ENCODE measurements around the gene LRRC34. TPM values are rescaled to one million over a fixed set of nuclear protein-coding genes. Genes with fewer than 3 reads are reported as not detected.

Gene LRRC34
- 0.17 to 0.43 TPM (median 0.36 TPM) in 3 replicates for polyA plus RNA-seq
- not detected for polyA plus RNA-seq (2011; ENCODE audit: low read depth)
- polyA plus RNA-seq (2011; cell fraction: cytosol; rRNA removed), result 0.19 and 0.27 TPM in 2 replicates
- polyA plus RNA-seq (2011; cell fraction: nucleus; rRNA removed), result 0.28 and 0.43 TPM in 2 replicates
- polyA plus RNA-seq (2012; ENCODE audit: low replicate concordance), result 0.16 and 0.49 TPM in 2 replicates
- polyA minus RNA-seq, result 0.03 TPM in 1 of 3 replicates, not detected in the others
- not detected for polyA minus RNA-seq (2011; cell fraction: cytosol; rRNA and poly(A)+ RNA removed)
- polyA minus RNA-seq (2011; cell fraction: nucleus; rRNA and poly(A)+ RNA removed), result 1.3 TPM in 1 of 2 replicates, not detected in the other

GRCh38 chr3:169812332-169813235 lies at the start of gene LRRC34, which contains the start of gene LRRIQ4:
LRRC34 (minus strand) TSS chr3:169812904; CDS start chr3:169812548, 356 bp downstream.
LRRIQ4 (plus strand) TSS chr3:169812870; CDS start chr3:169821922, 9,052 bp downstream.
- peaks cover 7% of the 10 kb centered on the region for H3K4me1 ChIP-seq (ENCODE audit: control insufficient read depth, extremely low read depth, insufficient read depth, low read length)
- DNase-seq (ENCODE audit: low read depth, low spot score), result peak; percentile 15
- H2AFZ ChIP-seq (ENCODE audit: control insufficient read depth, low read length), result peak within 1 kb of the TSS; percentile 91
- H4K20me1 ChIP-seq (ENCODE audit: control insufficient read depth, extremely low read depth, insufficient read depth, low read length), result no peaks in the 10 kb centered on the region
- H3K9ac ChIP-seq (ENCODE audit: control insufficient read depth, extremely low read depth, insufficient read depth, low read length), result peak within 1 kb of the TSS; percentile 61
- H3K27me3 ChIP-seq (ENCODE audit: control insufficient read depth, extremely low read depth, insufficient read depth, low read length), result no peaks in the 10 kb centered on the region
- dilution Hi-C loops (cut with MboI; ENCODE audit: extremely low pct_ligation_motif_present, low sequenced_read_pairs), result no loop called here
- H3K4me2 ChIP-seq (ENCODE audit: control insufficient read depth, extremely low read depth, insufficient read depth, low read depth, low read length), result peak within 1 kb of the TSS; percentile 72
- no peak within 1 kb of the TSS for H3K27ac ChIP-seq (ENCODE audit: control insufficient read depth, insufficient read depth, low read length)
- H3K4me3 ChIP-seq (ENCODE audit: control insufficient read depth in 2 of 3, extremely low read depth in 1 of 3, insufficient read depth in 2 of 3, low read depth in 1 of 3, low read length in 3 of 3), result peak within 1 kb of the TSS; percentile 31 to 64 (median 42)
- TF ChIP-seq EZH2 (IDR thresholded peaks at IDR 0.05; ENCODE audit: low read length) (no peak), CTCF (optimal IDR thresholded peaks at IDR 0.05 in 1 of 3, IDR thresholded peaks at IDR 0.05 in 1 of 3, conservative IDR thresholded peaks at IDR 0.05 in 1 of 3; ENCODE audit: extremely low read depth in 1 of 3, insufficient read depth in 2 of 3, low read length in 3 of 3) (no peak)
- no peaks in the 10 kb centered on the region for H3K9me1 ChIP-seq (ENCODE audit: control insufficient read depth, extremely low read depth, insufficient read depth, low read length)
- FAIRE-seq, result peak; percentile 44
- no peaks in the 10 kb centered on the region for H3K36me3 ChIP-seq (ENCODE audit: control insufficient read depth in 2 of 2, extremely low read depth in 1 of 2, insufficient read depth in 2 of 2, low read length in 2 of 2)
- H3K9me3 ChIP-seq (ENCODE audit: control insufficient read depth, low read depth, low read length), result peaks cover 3% of the 10 kb centered on the region
- no peaks in the 10 kb centered on the region for H3K79me2 ChIP-seq (ENCODE audit: control insufficient read depth, insufficient read depth, low read length)

- Histone ChIP-seq H3K79me2 (ENCODE audit: control insufficient read depth, insufficient read depth, low read length) (no peaks in the 10 kb centered on the region), H3K27me3 (ENCODE audit: control insufficient read depth, extremely low read depth, insufficient read depth, low read length) (peaks cover 3% of the 10 kb centered on the region), H2AFZ (ENCODE audit: control insufficient read depth, low read length) (no peak overlapping the region), H3K4me3 (ENCODE audit: control insufficient read depth in 2 of 3, extremely low read depth in 1 of 3, insufficient read depth in 2 of 3, low read depth in 1 of 3, low read length in 3 of 3) (no peak overlapping the region), H3K4me2 (ENCODE audit: control insufficient read depth, extremely low read depth, insufficient read depth, low read depth, low read length) (no peak overlapping the region), H3K9ac (ENCODE audit: control insufficient read depth, extremely low read depth, insufficient read depth, low read length) (no peak overlapping the region), H3K4me1 (ENCODE audit: control insufficient read depth, extremely low read depth, insufficient read depth, low read length) (no peaks in the 10 kb centered on the region), H3K9me3 (ENCODE audit: control insufficient read depth, low read depth, low read length) (no peaks in the 10 kb centered on the region), H4K20me1 (ENCODE audit: control insufficient read depth, extremely low read depth, insufficient read depth, low read length) (no peaks in the 10 kb centered on the region), H3K27ac (ENCODE audit: control insufficient read depth, insufficient read depth, low read length) (no peak overlapping the region), H3K36me3 (ENCODE audit: control insufficient read depth in 2 of 2, extremely low read depth in 1 of 2, insufficient read depth in 2 of 2, low read length in 2 of 2) (no peaks in the 10 kb centered on the region), H3K9me1 (ENCODE audit: control insufficient read depth, extremely low read depth, insufficient read depth, low read length) (no peaks in the 10 kb centered on the region)
- dilution Hi-C loops (cut with MboI; ENCODE audit: extremely low pct_ligation_motif_present, low sequenced_read_pairs), result no loop called here
- no peak for DNase-seq (ENCODE audit: low read depth, low spot score)
- FAIRE-seq, result no peak
- TF ChIP-seq CTCF (optimal IDR thresholded peaks at IDR 0.05 in 1 of 3, IDR thresholded peaks at IDR 0.05 in 1 of 3, conservative IDR thresholded peaks at IDR 0.05 in 1 of 3; ENCODE audit: extremely low read depth in 1 of 3, insufficient read depth in 2 of 3, low read length in 3 of 3), result no peak
- TF ChIP-seq EZH2 (IDR thresholded peaks at IDR 0.05; ENCODE audit: low read length), result no peak
These were observed 49.2 kb upstream of the LRRC34 start for GRCh38 chr3:169861871-169862270.
